Effector memory CD4-positive, alpha-beta T cell (primary cell): ENCODE measurements around the gene FASTKD2.
"Not testable (repeated sequence)": the region's sequence is repeated elsewhere in the genome, so short reads cannot be mapped to it uniquely, and the experiment has no call there.

ENCODE experiments used
- DNase-seq, 3 donors: peaks; one replicate each; pipeline ENCODE4 v3.0.0-alpha.2; 2020
- H3K27ac ChIP-seq: 2 replicates; pipeline ENCODE4 v1.7.0; 2013; ENCODE audit warnings: mild to moderate bottlenecking, low read length, moderate library complexity; ENCODE audit not compliant: insufficient read depth, poor library complexity, severe bottlenecking
- H3K27me3 ChIP-seq: replicated peaks from 2 replicates; pipeline ENCODE4 v1.7.0; 2013; ENCODE audit warnings: mild to moderate bottlenecking, low read length; ENCODE audit not compliant: insufficient read depth, control insufficient read depth, poor library complexity, severe bottlenecking
- H3K36me3 ChIP-seq: 2 replicates; pipeline ENCODE4 v1.7.0; 2013; ENCODE audit warnings: mild to moderate bottlenecking, low read length, moderate library complexity; ENCODE audit not compliant: control insufficient read depth, insufficient read depth
- H3K4me1 ChIP-seq: 2 replicates; pipeline ENCODE4 v1.7.0; 2013; ENCODE audit warnings: low read length, mild to moderate bottlenecking; ENCODE audit not compliant: control insufficient read depth, insufficient read depth, poor library complexity, severe bottlenecking
- H3K4me3 ChIP-seq: 2 replicates; pipeline ENCODE4 v1.7.0; 2013; ENCODE audit warnings: low read length, low read depth, mild to moderate bottlenecking; ENCODE audit not compliant: insufficient read depth, poor library complexity, severe bottlenecking
- H3K9me3 ChIP-seq: 2 replicates; pipeline ENCODE4 v1.7.0; 2013; ENCODE audit warnings: mild to moderate bottlenecking, low read length, moderate library complexity; ENCODE audit not compliant: control insufficient read depth

Gene FASTKD2

DNA sequence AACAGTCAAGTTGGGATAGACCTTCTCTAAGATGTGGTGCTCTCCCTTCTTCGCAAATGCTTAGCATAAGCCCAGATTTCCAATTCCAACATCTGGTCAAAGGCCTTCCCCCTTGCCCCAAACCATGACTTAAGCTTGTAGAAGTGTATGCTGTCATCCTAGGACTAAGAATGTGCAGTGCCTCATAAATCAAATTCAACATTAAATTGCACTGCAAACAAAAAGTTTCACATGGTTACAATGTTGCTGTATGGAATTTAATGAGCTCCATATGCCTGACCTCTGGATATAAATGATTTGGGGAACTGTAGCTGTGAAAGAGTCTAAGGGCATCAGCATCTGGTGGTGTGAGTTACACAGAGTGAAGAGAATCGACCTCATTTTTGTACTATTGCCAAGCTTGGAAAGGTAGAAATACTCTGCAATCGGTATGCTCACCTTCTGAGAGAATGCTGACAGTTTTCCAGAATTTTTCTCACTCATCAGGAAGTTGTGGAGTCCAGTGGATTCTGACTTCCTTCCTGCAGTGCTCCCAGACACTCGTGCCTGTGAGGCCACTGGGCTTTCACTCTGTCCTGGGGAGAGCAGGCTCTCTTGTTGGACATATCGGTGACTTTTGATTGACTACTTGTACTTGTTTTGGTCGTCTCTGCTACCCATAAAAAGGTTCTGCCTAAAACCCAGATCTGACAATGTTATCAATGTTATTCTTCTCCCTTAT, 40.6 kb downstream of the FASTKD2 start:
- no peak for DNase-seq
- no peaks in the 10 kb centered on the region for H3K9me3 ChIP-seq
- no peaks in the 10 kb centered on the region for H3K27me3 ChIP-seq
- H3K4me3 ChIP-seq = no peak overlapping the region
- no peaks in the 10 kb centered on the region for H3K4me1 ChIP-seq
- no peaks in the 10 kb centered on the region for H3K36me3 ChIP-seq
- no peak overlapping the region for H3K27ac ChIP-seq

DNA sequence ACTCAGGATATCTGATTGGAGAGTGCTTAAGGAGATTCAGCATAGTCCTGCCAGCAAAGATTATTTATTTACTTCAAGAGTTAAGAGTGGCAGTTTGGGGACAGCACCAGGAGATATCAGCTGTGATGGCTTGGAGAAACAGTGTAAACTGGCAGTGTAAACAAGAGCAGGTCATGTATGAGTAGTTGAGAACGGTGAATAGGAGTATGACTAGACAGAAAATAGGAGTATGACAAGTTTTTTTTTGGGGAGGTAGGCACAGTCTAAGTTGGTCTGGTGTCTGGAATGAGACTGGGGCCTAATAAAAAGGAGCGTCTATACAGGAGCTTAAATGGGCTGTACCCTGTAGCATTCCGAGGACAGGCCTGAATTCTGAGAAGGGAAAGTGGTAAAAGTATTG, 42.2 kb downstream of the FASTKD2 start:
- not testable (repeated sequence) for H3K4me3 ChIP-seq, H3K36me3 ChIP-seq, H3K9me3 ChIP-seq, H3K27ac ChIP-seq, H3K4me1 ChIP-seq, H3K27me3 ChIP-seq, DNase-seq

DNA sequence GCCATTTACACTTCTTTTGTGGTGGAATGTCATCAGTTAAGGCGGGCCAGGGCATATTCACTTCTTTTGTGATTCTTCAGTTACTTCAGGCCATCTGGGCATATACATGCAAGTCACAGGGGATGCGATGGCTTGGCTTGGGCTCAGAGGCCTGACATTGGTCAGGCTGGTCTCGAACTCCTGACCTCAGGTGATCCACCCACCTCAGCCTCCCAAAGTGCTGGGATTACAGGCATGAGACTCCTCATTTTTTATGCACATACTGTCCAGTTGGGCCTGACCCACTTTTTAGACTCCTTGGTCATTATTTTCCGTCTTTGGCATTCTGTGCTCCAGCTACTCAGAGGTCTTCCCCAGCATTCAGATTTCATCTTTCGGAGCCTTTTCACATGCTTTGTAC, 47.1 kb downstream of the FASTKD2 start:
- not testable (repeated sequence) for DNase-seq, H3K27me3 ChIP-seq, H3K9me3 ChIP-seq, H3K27ac ChIP-seq, H3K4me1 ChIP-seq, H3K4me3 ChIP-seq, H3K36me3 ChIP-seq

DNA sequence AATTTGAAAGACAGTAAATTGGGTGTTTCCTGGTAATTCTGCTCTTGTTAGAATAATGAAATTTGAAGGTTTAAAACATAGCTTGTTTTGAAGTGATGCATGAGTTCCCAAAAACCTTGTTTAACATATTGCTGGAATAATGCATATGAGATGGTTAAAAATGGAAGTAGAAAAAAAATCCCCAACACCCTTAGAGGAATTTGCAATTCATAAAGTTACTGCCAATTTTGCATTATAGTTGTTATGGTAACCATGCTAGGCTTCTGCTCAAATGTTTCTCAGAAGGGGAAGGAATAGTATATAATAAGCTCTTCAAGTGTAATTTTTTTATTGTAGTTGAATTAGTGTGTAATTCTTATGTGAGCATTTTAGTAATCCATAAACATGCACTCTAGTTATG, 49.1 kb downstream of the FASTKD2 start:
- Histone ChIP-seq H3K4me3 (no peak overlapping the region), H3K36me3 (no peaks in the 10 kb centered on the region), H3K9me3 (no peaks in the 10 kb centered on the region), H3K27me3 (no peaks in the 10 kb centered on the region), H3K27ac (no peak overlapping the region), H3K4me1 (no peaks in the 10 kb centered on the region)
- no peak for DNase-seq

DNA sequence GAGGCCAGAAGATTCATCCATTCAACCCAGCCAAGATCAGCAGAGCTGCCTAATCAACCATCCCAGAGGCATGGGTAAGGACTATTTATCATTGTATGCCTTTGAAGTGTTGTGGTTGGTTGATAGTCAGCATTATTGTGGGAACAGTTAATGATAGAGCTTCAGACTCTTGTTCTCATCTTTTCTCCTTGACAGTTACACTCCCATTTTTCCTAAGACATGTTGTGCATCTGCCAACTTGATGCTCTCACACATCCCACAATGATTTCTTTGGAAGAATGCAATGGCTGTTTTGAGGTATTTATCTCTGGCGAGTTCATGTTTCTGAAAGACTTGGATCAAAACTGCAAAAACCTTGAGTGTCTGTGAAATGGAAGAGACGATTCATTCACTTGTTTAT, 55.4 kb downstream of the FASTKD2 start:
- DNase-seq = no peak
- Histone ChIP-seq H3K4me3 (no peak overlapping the region), H3K27ac (no peak overlapping the region)

DNA sequence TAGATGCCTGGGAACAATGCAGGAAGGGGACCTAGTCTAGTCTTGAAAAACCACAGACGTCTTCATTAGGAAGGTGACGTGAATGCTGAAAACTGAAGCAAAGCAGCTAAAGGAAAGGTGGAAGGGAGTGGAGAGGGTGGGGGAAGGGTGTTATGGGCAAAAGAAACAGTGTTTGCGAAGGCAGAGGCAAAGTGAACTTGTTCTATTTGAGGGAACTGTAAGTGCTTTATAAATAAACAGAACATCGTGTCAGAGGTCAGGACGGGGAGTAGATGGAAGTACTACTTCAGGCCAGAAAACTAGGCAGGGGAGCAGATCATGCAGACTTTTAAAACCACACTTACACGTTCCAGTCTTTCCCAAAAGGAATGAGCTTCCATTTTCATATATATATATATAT, 57.8 kb downstream of the FASTKD2 start:
- no peaks in the 10 kb centered on the region for H3K36me3 ChIP-seq
- H3K9me3 ChIP-seq = no peaks in the 10 kb centered on the region
- no peak overlapping the region for H3K27ac ChIP-seq
- no peak for DNase-seq
- H3K4me1 ChIP-seq = no peaks in the 10 kb centered on the region
- H3K27me3 ChIP-seq = no peaks in the 10 kb centered on the region
- H3K4me3 ChIP-seq = no peak overlapping the region

More for the DNA sequence above, 55.4 kb downstream of the FASTKD2 start:
- Histone ChIP-seq H3K4me1 (no peaks in the 10 kb centered on the region), H3K9me3 (no peaks in the 10 kb centered on the region), H3K36me3 (no peaks in the 10 kb centered on the region), H3K27me3 (no peaks in the 10 kb centered on the region)

DNA sequence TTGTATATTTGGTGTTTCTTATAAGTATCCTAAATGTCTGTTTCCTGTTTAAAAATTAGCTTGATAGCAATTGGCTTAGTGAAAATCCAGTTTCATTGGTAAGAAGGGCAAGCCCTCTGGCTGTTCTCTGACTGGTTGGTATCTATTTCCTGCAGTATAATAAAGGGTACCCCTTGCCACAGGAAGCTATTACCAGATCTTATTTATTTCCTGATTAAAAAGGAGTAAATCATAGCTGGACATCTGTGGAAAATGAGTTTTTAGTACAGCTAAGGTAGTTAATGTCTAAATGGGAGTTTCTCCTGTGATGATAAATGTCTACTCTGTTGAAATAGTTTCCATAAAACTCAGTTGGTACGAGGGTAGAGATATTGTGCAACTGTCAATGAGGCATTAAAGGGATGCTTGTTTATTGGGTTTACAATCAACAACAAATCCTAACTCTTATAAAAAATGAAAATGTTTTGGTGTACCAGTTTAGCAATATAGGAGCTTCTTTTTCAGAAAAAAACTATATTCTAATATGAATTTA, 58.7 kb downstream of the FASTKD2 start:
- H3K4me3 ChIP-seq = no peak overlapping the region
- no peaks in the 10 kb centered on the region for H3K27me3 ChIP-seq
- DNase-seq = no peak
- no peak overlapping the region for H3K27ac ChIP-seq
- no peaks in the 10 kb centered on the region for H3K4me1 ChIP-seq
- no peaks in the 10 kb centered on the region for H3K36me3 ChIP-seq
- no peaks in the 10 kb centered on the region for H3K9me3 ChIP-seq

DNA sequence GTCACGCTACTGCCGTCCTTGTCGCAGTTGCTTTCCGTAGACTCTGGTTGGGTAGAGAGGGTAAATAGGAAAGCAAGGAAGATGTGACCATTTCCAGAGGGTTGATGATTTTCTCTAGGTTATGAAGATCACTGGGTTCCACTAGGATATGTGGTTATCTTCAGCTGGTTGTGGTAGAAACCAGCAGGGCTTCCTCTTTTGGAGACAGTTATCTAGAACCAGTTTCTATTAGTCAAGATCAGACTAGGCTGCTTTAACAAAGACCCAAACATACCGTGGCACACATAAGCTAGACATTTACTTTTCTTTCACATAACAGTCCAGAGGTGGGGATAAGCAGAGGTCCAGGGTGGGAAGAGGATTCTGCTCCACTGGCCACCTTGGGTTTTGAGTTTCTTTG, 59.6 kb downstream of the FASTKD2 start:
- H3K9me3 ChIP-seq = no peaks in the 10 kb centered on the region
- H3K4me1 ChIP-seq = no peaks in the 10 kb centered on the region
- no peaks in the 10 kb centered on the region for H3K27me3 ChIP-seq
- no peak overlapping the region for H3K4me3 ChIP-seq
- H3K27ac ChIP-seq = no peak overlapping the region
- DNase-seq = no peak
- H3K36me3 ChIP-seq = no peaks in the 10 kb centered on the region

DNA sequence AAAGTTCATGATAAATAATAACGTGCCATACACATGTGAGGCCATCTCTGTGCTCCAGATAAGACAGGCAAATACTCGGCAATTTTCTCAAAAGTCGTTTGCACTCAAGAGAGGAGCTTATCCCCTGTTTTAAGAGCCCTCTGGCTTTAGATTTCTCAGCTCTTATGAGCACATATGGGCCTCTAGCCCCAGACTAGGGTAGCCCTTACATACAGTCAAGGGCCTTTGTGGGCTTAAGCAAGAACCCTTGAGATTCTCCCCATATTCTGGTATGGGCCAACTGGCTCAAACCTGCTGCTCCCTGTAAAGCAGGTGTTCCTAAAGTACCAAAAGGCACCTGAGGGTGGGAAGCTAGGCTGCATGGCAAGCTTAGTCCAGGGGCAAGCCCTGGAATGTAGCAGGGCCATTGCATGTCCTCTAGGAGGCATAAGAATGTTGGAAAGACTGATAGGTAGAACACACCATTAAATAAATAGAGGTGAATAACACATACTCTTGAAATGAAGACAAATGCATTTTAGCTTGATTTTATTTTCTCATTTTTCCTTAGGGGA, 66.1 kb downstream of the FASTKD2 start:
- no peak for DNase-seq
- no peaks in the 10 kb centered on the region for H3K9me3 ChIP-seq
- no peak overlapping the region for H3K27ac ChIP-seq
- H3K27me3 ChIP-seq = no peaks in the 10 kb centered on the region
- H3K4me1 ChIP-seq = no peaks in the 10 kb centered on the region
- no peak overlapping the region for H3K4me3 ChIP-seq
- H3K36me3 ChIP-seq = no peaks in the 10 kb centered on the region

DNA sequence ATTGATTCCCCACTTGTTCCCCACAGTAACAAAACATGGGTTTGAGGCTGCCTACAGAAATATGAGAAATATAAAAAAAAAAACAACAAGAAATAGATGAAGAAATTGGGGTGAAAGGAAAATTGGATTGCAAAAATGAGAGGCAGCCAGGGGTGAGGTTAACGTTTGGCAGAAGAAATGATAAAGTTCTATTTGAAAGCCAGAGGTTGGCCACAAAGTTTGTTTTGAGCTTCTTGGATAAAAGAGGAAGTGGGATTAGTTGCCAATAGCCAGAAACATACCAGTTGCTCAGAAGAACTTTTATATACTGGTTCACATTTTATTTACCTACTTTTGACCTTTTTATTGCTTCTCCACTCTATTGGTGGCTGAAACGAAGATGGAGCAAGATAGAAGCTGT, 67.5 kb downstream of the FASTKD2 start:
- no peaks in the 10 kb centered on the region for H3K4me1 ChIP-seq
- H3K27ac ChIP-seq = no peak overlapping the region
- H3K27me3 ChIP-seq = no peaks in the 10 kb centered on the region
- DNase-seq = no peak
- no peaks in the 10 kb centered on the region for H3K9me3 ChIP-seq
- no peaks in the 10 kb centered on the region for H3K36me3 ChIP-seq
- H3K4me3 ChIP-seq = no peak overlapping the region
